Uterus (tissue), 4 donors: ENCODE measurements around the gene DCBLD1. TPM values are rescaled to one million over a fixed set of nuclear protein-coding genes. Genes with fewer than 3 reads are reported as not detected.

Experiments
- small RNA-seq: library from RNA; depleted of rRNA; stranded (forward); fragments of <200 nt; gene quantifications from one replicate; pipeline ENCODE3, GENCODE V24; 2016
- total RNA-seq, 4 donors: library from RNA; depleted of rRNA in 3 of 4; stranded (reverse); fragments of >200 nt in 3 of 4; gene quantifications; one replicate each; pipeline versions ENCODE4 v1.1.0 to v1.2.4, GENCODE V29; 2014 to 2023
- donor health status: DM: yes; HTN: yes; CAD: no.

The DCBLD1 gene
- total RNA-seq, 4 donors from 2014 or later, result 2.4 to 15.5 (median 4.5) TPM

Small RNA genes within 50 kb of the gene (small RNA-seq; reads per million reads assigned to genes)
- not detected for gene RNU6-253P

Other genes starting within 250 kb of the DCBLD1 start
- gene VGLL2, start 217.1 kb upstream of the DCBLD1 start, total RNA-seq, result not detected
- gene ROS1, start 56.7 kb upstream of the DCBLD1 start, total RNA-seq, result 1 to 10 TPM in 1 of 4 donors, not detected in 3; 2.0 TPM
- 10 to 100 TPM; 16.5 to 94.7 (median 26.6) TPM for gene GOPC, start 119.8 kb downstream of the DCBLD1 start, total RNA-seq
- gene NUS1, start 192.8 kb downstream of the DCBLD1 start, total RNA-seq, result 10 to 100 TPM in 3 of 4 donors, 1 to 10 TPM in 1; 6.1 to 34.6 (median 25.8) TPM